Measurements from ENCODE around the gene RIMS4. TPM values are rescaled to one million over a fixed set of nuclear protein-coding genes. Genes with fewer than 3 reads are reported as not detected.

RIMS4 gene
- total RNA-seq, 3 donors from 2014 or later = 0.66 to 1.8 (median 0.96) TPM

DNA sequence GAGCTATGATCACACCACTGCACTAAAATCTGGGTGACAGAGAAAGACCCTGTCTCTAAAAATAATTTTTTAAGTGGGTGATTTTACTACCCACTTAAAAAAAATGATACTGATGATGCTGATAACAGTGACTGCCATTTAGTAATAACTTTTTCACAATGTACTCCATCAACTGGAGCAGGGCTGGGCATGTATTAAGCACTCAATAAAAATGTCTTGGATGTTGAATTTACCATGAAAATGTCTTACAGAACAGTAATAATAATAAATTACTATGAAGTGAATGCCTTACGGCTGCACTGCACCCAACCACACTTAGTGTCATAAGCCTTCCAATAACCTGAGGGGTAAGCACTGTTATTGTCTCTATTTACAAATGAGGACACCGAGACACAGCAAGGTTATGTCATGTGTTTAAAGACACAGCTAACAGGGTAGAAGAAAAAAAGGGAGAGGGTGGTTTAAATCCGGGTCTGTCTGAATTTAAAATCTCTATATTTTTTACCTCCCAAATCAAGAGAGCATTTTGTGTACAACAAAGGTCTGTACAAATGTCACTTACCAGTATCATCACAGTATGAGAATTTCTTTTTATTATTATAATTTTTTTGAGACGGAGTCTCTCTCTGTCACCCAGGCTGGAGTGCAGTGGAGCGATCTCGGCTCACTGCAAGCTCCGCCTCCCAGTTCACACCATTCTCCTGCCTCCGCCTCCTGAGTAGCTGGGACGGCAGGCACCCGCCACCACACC is 21.5 kb downstream of the RIMS4 start:
- intact Hi-C loops (cut with DNase I; ENCODE audit: low total_unique reads) = no loop called here
- no peak overlapping the region for H3K4me3 ChIP-seq
- H3K27ac ChIP-seq = no peak overlapping the region
- no peak for DNase-seq (ENCODE audit: low spot score in 2 of 2)
- H3K27me3 ChIP-seq = peaks cover 0 to 3% of the 10 kb centered on the region in 2 donors
- TF ChIP-seq POLR2AphosphoS5 (IDR thresholded peaks at IDR 0.05) = no peak
- TF ChIP-seq POLR2A (IDR thresholded peaks at IDR 0.05) = no peak
- TF ChIP-seq, protein P1, sequence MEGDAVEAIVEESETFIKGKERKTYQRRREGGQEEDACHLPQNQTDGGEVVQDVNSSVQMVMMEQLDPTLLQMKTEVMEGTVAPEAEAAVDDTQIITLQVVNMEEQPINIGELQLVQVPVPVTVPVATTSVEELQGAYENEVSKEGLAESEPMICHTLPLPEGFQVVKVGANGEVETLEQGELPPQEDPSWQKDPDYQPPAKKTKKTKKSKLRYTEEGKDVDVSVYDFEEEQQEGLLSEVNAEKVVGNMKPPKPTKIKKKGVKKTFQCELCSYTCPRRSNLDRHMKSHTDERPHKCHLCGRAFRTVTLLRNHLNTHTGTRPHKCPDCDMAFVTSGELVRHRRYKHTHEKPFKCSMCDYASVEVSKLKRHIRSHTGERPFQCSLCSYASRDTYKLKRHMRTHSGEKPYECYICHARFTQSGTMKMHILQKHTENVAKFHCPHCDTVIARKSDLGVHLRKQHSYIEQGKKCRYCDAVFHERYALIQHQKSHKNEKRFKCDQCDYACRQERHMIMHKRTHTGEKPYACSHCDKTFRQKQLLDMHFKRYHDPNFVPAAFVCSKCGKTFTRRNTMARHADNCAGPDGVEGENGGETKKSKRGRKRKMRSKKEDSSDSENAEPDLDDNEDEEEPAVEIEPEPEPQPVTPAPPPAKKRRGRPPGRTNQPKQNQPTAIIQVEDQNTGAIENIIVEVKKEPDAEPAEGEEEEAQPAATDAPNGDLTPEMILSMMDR (IDR thresholded peaks at IDR 0.05) = no peak
- H3K9me3 ChIP-seq = no peaks in the 10 kb centered on the region
- H3K4me1 ChIP-seq = no peaks in the 10 kb centered on the region
- no peaks in the 10 kb centered on the region for H3K36me3 ChIP-seq

DNA sequence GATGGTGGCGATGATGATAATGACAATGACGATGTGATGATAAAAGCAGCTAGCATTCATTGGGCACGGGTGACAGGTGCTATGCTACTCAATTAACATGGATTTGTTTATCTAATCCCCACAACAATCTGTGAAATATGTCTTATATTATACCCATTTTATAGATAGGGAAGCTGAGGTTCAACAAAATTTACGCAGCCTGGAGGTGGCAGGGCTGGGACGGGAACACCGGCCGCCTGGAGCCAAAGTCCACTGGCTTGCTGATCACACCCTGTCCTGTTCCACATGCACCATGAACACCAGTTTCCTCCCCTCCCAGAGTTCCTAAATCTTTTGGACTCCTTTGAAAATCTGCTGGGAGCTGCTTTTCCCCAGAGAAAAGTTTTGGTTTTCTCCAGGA is 23.0 kb downstream of the RIMS4 start:
- Histone ChIP-seq H3K36me3 (no peaks in the 10 kb centered on the region), H3K9me3 (no peaks in the 10 kb centered on the region), H3K27ac (no peak overlapping the region), H3K4me3 (no peak overlapping the region), H3K4me1 (no peaks in the 10 kb centered on the region), H3K27me3 (peaks cover 0 to 3% of the 10 kb centered on the region in 2 donors)
- DNase-seq (ENCODE audit: low spot score in 2 of 2) = no peak
- intact Hi-C loops (cut with DNase I; ENCODE audit: low total_unique reads) = no loop called here
- TF ChIP-seq, protein P1 (IDR thresholded peaks at IDR 0.05) = no peak
- no peak for TF ChIP-seq POLR2AphosphoS5 (IDR thresholded peaks at IDR 0.05)
- TF ChIP-seq POLR2A (IDR thresholded peaks at IDR 0.05) = no peak

DNA sequence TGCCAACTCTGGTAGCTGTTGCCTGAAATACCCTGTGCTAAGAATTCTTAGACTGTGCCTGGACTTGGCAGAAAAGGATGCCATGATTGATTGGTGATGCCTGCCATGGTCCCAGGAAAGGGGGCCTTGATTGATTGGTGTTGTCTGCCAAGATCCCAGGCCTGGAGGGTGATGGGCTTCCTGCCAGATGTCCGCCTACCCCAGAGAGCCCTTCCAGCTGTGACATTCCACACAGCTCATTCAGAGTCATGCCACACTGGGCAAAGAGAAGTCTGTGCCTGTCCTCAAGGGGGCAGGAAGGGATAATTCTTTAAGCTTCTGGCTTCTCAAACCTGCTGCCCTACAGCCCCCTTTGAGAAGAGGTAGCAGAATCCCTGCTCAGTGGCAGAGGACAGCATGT is 24.6 kb downstream of the RIMS4 start:
- TF ChIP-seq POLR2AphosphoS5 (IDR thresholded peaks at IDR 0.05) (no peak), POLR2A (IDR thresholded peaks at IDR 0.05) (no peak)
- TF ChIP-seq, protein P1 (IDR thresholded peaks at IDR 0.05) = no peak

DNA sequence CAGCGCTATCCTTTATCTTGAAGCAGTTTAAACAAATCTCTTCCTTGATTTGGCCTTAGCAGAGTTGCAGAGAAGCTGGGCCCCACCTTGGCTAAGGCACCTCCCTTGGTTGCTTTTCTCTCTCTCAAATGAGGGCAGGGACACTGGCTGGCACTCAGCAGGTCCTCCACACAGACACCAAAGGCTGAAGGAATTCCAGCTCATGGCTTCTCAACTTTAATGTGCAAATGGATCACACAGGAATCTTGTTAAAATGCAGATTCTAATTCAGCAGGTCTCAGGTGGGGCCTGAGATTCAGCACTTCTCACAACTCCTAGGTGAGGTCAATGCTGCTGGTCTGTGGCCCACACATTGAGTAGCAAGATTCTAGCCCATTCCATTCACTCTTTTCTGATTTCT is 25.7 kb downstream of the RIMS4 start:
- Histone ChIP-seq H3K27ac (no peak overlapping the region), H3K4me3 (no peak overlapping the region), H3K27me3 (peaks cover 0 to 3% of the 10 kb centered on the region in 2 donors), H3K9me3 (no peaks in the 10 kb centered on the region), H3K36me3 (no peaks in the 10 kb centered on the region), H3K4me1 (no peaks in the 10 kb centered on the region)
- intact Hi-C loops (cut with DNase I; ENCODE audit: low total_unique reads) = no loop called here
- no peak for DNase-seq (ENCODE audit: low spot score in 2 of 2)
- TF ChIP-seq POLR2A (IDR thresholded peaks at IDR 0.05) = no peak
- TF ChIP-seq, protein P1 (IDR thresholded peaks at IDR 0.05) = no peak
- no peak for TF ChIP-seq POLR2AphosphoS5 (IDR thresholded peaks at IDR 0.05)

More for the DNA sequence above, 24.6 kb downstream of the RIMS4 start:
- Histone ChIP-seq H3K4me3 (no peak overlapping the region), H3K36me3 (no peaks in the 10 kb centered on the region), H3K9me3 (no peaks in the 10 kb centered on the region), H3K27ac (no peak overlapping the region), H3K27me3 (peaks cover 0 to 3% of the 10 kb centered on the region in 2 donors), H3K4me1 (no peaks in the 10 kb centered on the region)
- intact Hi-C loops (cut with DNase I; ENCODE audit: low total_unique reads) = no loop called here
- DNase-seq (ENCODE audit: low spot score in 2 of 2) = no peak

DNA sequence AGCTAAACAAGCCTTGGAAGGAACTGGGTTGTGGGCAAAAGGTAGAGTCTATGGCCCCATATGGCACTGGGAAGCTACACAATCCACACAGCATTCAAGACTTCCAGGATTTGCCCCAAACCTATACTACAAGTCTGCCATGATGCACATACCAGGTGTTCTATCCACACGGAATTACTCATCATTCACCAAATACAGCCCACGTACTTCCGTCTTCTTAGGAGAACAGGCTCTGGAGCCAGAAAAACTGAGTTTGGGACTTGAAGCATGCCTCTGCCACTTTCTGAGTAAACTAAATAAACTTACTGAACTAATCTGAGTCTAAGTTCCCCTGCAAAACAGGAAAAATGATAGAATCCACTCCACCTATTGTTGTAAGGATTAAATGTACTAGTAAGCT is 28.6 kb downstream of the RIMS4 start:
- DNase-seq (ENCODE audit: low spot score in 2 of 2) = no peak
- no peak overlapping the region for H3K27ac ChIP-seq
- no peak overlapping the region for H3K4me3 ChIP-seq
- no peaks in the 10 kb centered on the region for H3K36me3 ChIP-seq
- H3K4me1 ChIP-seq = no peaks in the 10 kb centered on the region
- peaks cover 0 to 3% of the 10 kb centered on the region in 2 donors for H3K27me3 ChIP-seq
- no peak for TF ChIP-seq POLR2A (IDR thresholded peaks at IDR 0.05)
- TF ChIP-seq, protein P1 (IDR thresholded peaks at IDR 0.05) = no peak
- TF ChIP-seq POLR2AphosphoS5 (IDR thresholded peaks at IDR 0.05) = no peak
- intact Hi-C loops (cut with DNase I; ENCODE audit: low total_unique reads) = no loop called here
- H3K9me3 ChIP-seq = no peaks in the 10 kb centered on the region
